Endothelial cell of umbilical vein (primary cell): ENCODE measurements around the gene CHRM4.

Source experiments
- CTCF ChIP-seq, 2 donors: IDR thresholded peaks; 1 replicate in 1 of 2; 2 replicates in 1 of 2; pipeline ENCODE4 v1.5.1; 2011; ENCODE audit warnings: low read length in 2 of 2, mild to moderate bottlenecking in 2 of 2, moderate library complexity in 2 of 2, control low read depth in 1 of 2, inconsistent platforms in 1 of 2, low read depth in 1 of 2; ENCODE audit not compliant: insufficient read depth in 1 of 2; ENCODE audit errors: extremely low read depth in 1 of 2
- EZH2 ChIP-seq: IDR thresholded peaks from 2 replicates; pipeline ENCODE4 v1.6.1; 2012; ENCODE audit warnings: borderline replicate concordance, low read depth, mild to moderate bottlenecking, moderate library complexity, low read length, inconsistent platforms; ENCODE audit not compliant: severe bottlenecking
- GATA2 ChIP-seq: IDR thresholded peaks from 2 replicates; pipeline ENCODE4 v1.7.0; 2011; ENCODE audit warnings: low read depth, mild to moderate bottlenecking, moderate library complexity, mixed read lengths, low read length; ENCODE audit not compliant: insufficient read length, insufficient read depth
- MAX ChIP-seq: IDR thresholded peaks from 2 replicates; pipeline ENCODE4 v1.6.1; 2011; ENCODE audit not compliant: insufficient read depth, insufficient read length
- POLR2A ChIP-seq: IDR thresholded peaks from 2 replicates; pipeline ENCODE4 v1.6.1; 2012; ENCODE audit warnings: low read depth, mild to moderate bottlenecking, control low read depth, low read length
- POLR2AphosphoS5 ChIP-seq: IDR thresholded peaks from 2 replicates; pipeline ENCODE4 v1.6.1; 2012; ENCODE audit warnings: low read depth, mild to moderate bottlenecking, control low read depth, low read length, moderate library complexity; ENCODE audit not compliant: insufficient read depth

GRCh38 chr11:46414879-46415278 lies 23.3 kb upstream of the CHRM4 start:
- TF ChIP-seq CTCF (IDR thresholded peaks at IDR 0.05; ENCODE audit: extremely low read depth in 1 of 2, insufficient read depth in 1 of 2, low read depth in 1 of 2, low read length in 2 of 2) (no peak), MAX (no peak), POLR2AphosphoS5 (no peak), POLR2A (no peak), GATA2 (no peak), EZH2 (no peak)
